Chondrocyte (in vitro differentiated cells): ENCODE results near the gene MEIS1. TPM values are rescaled to one million over a fixed set of nuclear protein-coding genes. Genes with fewer than 3 reads are reported as not detected.

Source experiments
- DNase-seq: peaks from one replicate; pipeline ENCODE4 v3.0.0; 2021; ENCODE audit warnings: mixed read lengths, low spot score
- H3K27ac Mint-ChIP-seq: one replicate; pipeline ENCODE4 v1.8.0; 2021; ENCODE audit warnings: mild to moderate bottlenecking, moderate library complexity, mixed read lengths; ENCODE audit not compliant: unreplicated experiment
- H3K27me3 Mint-ChIP-seq: 2 replicates; pipeline ENCODE4 v1.8.0; 2021; ENCODE audit warnings: low read depth, mixed read lengths
- H3K36me3 Mint-ChIP-seq: 2 replicates; pipeline ENCODE4 v1.8.0; 2021; ENCODE audit warnings: low read depth, mixed read lengths
- H3K4me1 Mint-ChIP-seq: 2 replicates; pipeline ENCODE4 v1.8.0; 2021; ENCODE audit warnings: low read depth, mild to moderate bottlenecking, mixed read lengths
- H3K4me3 Mint-ChIP-seq: one replicate; pipeline ENCODE4 v1.8.0; 2021; ENCODE audit warnings: mild to moderate bottlenecking, moderate library complexity, mixed read lengths; ENCODE audit not compliant: unreplicated experiment
- H3K9me3 Mint-ChIP-seq: 2 replicates; pipeline ENCODE4 v1.8.0; 2021; ENCODE audit warnings: low read depth, mixed read lengths
- CTCF ChIP-seq: fragments of 200-600 bp; sonication (generic); IDR thresholded peaks from 2 replicates; pipeline ENCODE4 v1.5.0; 2021; ENCODE audit warnings: antibody characterized with exemption, mild to moderate bottlenecking, moderate library complexity
- total RNA-seq: library from RNA; stranded (reverse); gene quantifications from 3 replicates; pipeline ENCODE4 v1.2.1, GENCODE V29; 2021

MEIS1 gene
- total RNA-seq, 1 donor from 2014 or later: 18.5 TPM

GRCh38 chr2:66531567-66531966 lies 96.6 kb downstream of the MEIS1 start:
- peaks cover 5% of the 10 kb centered on the region for H3K36me3 Mint-ChIP-seq
- H3K27me3 Mint-ChIP-seq: no peaks in the 10 kb centered on the region
- no peak overlapping the region for H3K4me3 Mint-ChIP-seq
- TF ChIP-seq CTCF: no peak
- no peaks in the 10 kb centered on the region for H3K9me3 Mint-ChIP-seq
- DNase-seq: no peak
- H3K27ac Mint-ChIP-seq: no peak overlapping the region
- H3K4me1 Mint-ChIP-seq: peaks cover under 1% of the 10 kb centered on the region

- DNase-seq: no peak
- Mint-ChIP-seq H3K4me3 (no peak overlapping the region), H3K36me3 (peaks cover 5% of the 10 kb centered on the region), H3K4me1 (peaks cover 6% of the 10 kb centered on the region), H3K9me3 (no peaks in the 10 kb centered on the region), H3K27me3 (no peaks in the 10 kb centered on the region), H3K27ac (no peak overlapping the region)
- no peak for TF ChIP-seq CTCF
These were observed 98.3 kb downstream of the MEIS1 start for GRCh38 chr2:66532972-66533868.

GRCh38 chr2:66534461-66534860 lies 99.5 kb downstream of the MEIS1 start:
- H3K27me3 Mint-ChIP-seq: no peaks in the 10 kb centered on the region
- H3K36me3 Mint-ChIP-seq: peaks cover 3% of the 10 kb centered on the region
- H3K9me3 Mint-ChIP-seq: no peaks in the 10 kb centered on the region
- H3K4me3 Mint-ChIP-seq: no peak overlapping the region
- H3K4me1 Mint-ChIP-seq: peaks cover 6% of the 10 kb centered on the region
- no peak for DNase-seq
- H3K27ac Mint-ChIP-seq: no peak overlapping the region
- no peak for TF ChIP-seq CTCF

GRCh38 chr2:66535574-66536289 lies 100.8 kb downstream of the MEIS1 start:
- no peaks in the 10 kb centered on the region for H3K9me3 Mint-ChIP-seq
- H3K4me3 Mint-ChIP-seq: no peak overlapping the region
- H3K27me3 Mint-ChIP-seq: no peaks in the 10 kb centered on the region
- peaks cover 6% of the 10 kb centered on the region for H3K4me1 Mint-ChIP-seq
- no peak for TF ChIP-seq CTCF
- no peak for DNase-seq
- no peak overlapping the region for H3K27ac Mint-ChIP-seq
- no peaks in the 10 kb centered on the region for H3K36me3 Mint-ChIP-seq

- Mint-ChIP-seq H3K9me3 (no peaks in the 10 kb centered on the region), H3K4me3 (no peak overlapping the region), H3K36me3 (no peaks in the 10 kb centered on the region), H3K27me3 (no peaks in the 10 kb centered on the region), H3K27ac (no peak overlapping the region), H3K4me1 (peaks cover 6% of the 10 kb centered on the region)
- DNase-seq: no peak
- TF ChIP-seq CTCF: no peak
These were observed 101.4 kb downstream of the MEIS1 start for GRCh38 chr2:66536290-66536673.
